K562 (cell line): ENCODE results near the gene CIAO2B. TPM values are rescaled to one million over a fixed set of nuclear protein-coding genes. Genes with fewer than 3 reads are reported as not detected.

Experiments used
- ATF7 ChIP-seq: fragments of 450-650 bp; IDR thresholded peaks from 2 replicates; pipeline ENCODE4 v1.7.1; 2014; ENCODE audit warnings: mild to moderate bottlenecking, moderate library complexity
- BHLHE40 ChIP-seq: IDR thresholded peaks from 2 replicates; pipeline ENCODE4 v1.6.1; 2011; ENCODE audit warnings: low read length, improper control_type of control experiment
- CREB1 ChIP-seq, 2 experiments: sonication (generic) in 1 of 2; formaldehyde crosslinking in 1 of 2; IDR thresholded peaks; 2 replicates each; pipeline versions ENCODE4 v1.6.1 to v1.8.0; 2012 to 2022; ENCODE audit warnings: inconsistent platforms in 1 of 2, mild to moderate bottlenecking in 1 of 2, missing genetic modification reagents in 1 of 2, moderate library complexity in 1 of 2
- IRF2 ChIP-seq: sonication (generic); formaldehyde crosslinking; IDR thresholded peaks from 2 replicates; pipeline ENCODE4 v1.8.1; 2022; ENCODE audit warnings: mild to moderate bottlenecking, missing genetic modification reagents
- JUND ChIP-seq, 2 experiments: IDR thresholded peaks; 2 replicates in 1 of 2; 3 replicates in 1 of 2; pipeline ENCODE4 v1.6.1; 2011; ENCODE audit warnings: borderline replicate concordance in 2 of 2, low read depth in 2 of 2, low read length in 2 of 2, improper control_type of control experiment in 1 of 2, missing biosample characterization in 1 of 2, missing genetic modification characterization in 1 of 2, missing genetic modification reagents in 1 of 2
- LARP7 ChIP-seq: fragments of 450-650 bp; IDR thresholded peaks from 2 replicates; pipeline ENCODE4 v1.6.1; 2016
- NCOA4 ChIP-seq: fragments of 450-650 bp; IDR thresholded peaks from 2 replicates; pipeline ENCODE4 v1.6.1; 2018; ENCODE audit warnings: mild to moderate bottlenecking; ENCODE audit not compliant: partially characterized antibody
- NUFIP1 ChIP-seq: fragments of 450-650 bp; IDR thresholded peaks from 2 replicates; pipeline ENCODE4 v1.6.1; 2018; ENCODE audit not compliant: partially characterized antibody
- RBM17 ChIP-seq: fragments of 200-400 bp; formaldehyde crosslinking; IDR thresholded peaks from 2 replicates; pipeline ENCODE4 v1.6.1; 2017; ENCODE audit warnings: low read depth, mild to moderate bottlenecking, low read length, borderline replicate concordance
- RHOXF2B ChIP-seq: fragments of 250-450 bp; sonication (Bioruptor Pico); conservative IDR thresholded peaks from 2 replicates; pipeline ENCODE4 v1.5.1; 2021
- SIX5 ChIP-seq, 2 experiments: IDR thresholded peaks; 2 replicates each; pipeline ENCODE4 v1.6.1; 2011; ENCODE audit warnings: low read length in 2 of 2, borderline replicate concordance in 1 of 2, low read depth in 1 of 2, mild to moderate bottlenecking in 1 of 2, moderate library complexity in 1 of 2; ENCODE audit not compliant: insufficient read depth in 1 of 2
- SLC30A9 ChIP-seq: fragments of 250-450 bp; sonication (Bioruptor Pico); IDR thresholded peaks from 2 replicates; pipeline ENCODE4 v1.8.0; 2022; ENCODE audit warnings: mild to moderate bottlenecking, moderate library complexity
- SMARCA4 ChIP-seq: fragments of 450-650 bp; IDR thresholded peaks from 2 replicates; pipeline ENCODE4 v1.6.1; 2016
- SMARCC2 ChIP-seq: fragments of 450-650 bp; IDR thresholded peaks from 2 replicates; pipeline ENCODE4 v1.6.1; 2017; ENCODE audit warnings: antibody characterized with exemption, moderate library complexity, mild to moderate bottlenecking, low read depth
- SREBF1 ChIP-seq: fragments of 150-350 bp; IDR thresholded peaks from 2 replicates; pipeline ENCODE4 v1.6.1; 2014; ENCODE audit warnings: antibody characterized with exemption, low read depth, low read length, borderline replicate concordance
- SRSF7 ChIP-seq: fragments of 200-400 bp; formaldehyde crosslinking; optimal IDR thresholded peaks from 2 replicates; pipeline ENCODE3; 2017; ENCODE audit warnings: mild to moderate bottlenecking, low read depth, low read length
- SUPT5H ChIP-seq: fragments of 450-650 bp; IDR thresholded peaks from 2 replicates; pipeline ENCODE4 v1.6.1; 2016
- TCF7L2 ChIP-seq: fragments of 150-350 bp; IDR thresholded peaks from 2 replicates; pipeline ENCODE4 v1.6.1; 2016; ENCODE audit warnings: low read depth, mild to moderate bottlenecking, low read length, moderate library complexity
- TGIF2 ChIP-seq: sonication (generic); formaldehyde crosslinking; IDR thresholded peaks from 2 replicates; pipeline ENCODE4 v1.8.1; 2022; ENCODE audit warnings: mild to moderate bottlenecking, missing genetic modification reagents, moderate library complexity
- polyA plus RNA-seq, 8 experiments: library from polyadenylated mRNA; depleted of rRNA in 4 of 8; stranded (reverse) in 5 of 8; unstranded in 3 of 8; fragments of >200 nt; fragmentation: Nextera tagmentation in 2 of 8; fragmentation: Illumina TruSeq in 1 of 8; extraction: Ambion mirVana in 2 of 8; extraction: Trizol in 1 of 8; gene quantifications; 2 replicates each; pipeline versions ENCODE4 v1.2.1 to v1.2.3, GENCODE V29; 2011 to 2014; ENCODE audit warnings: inconsistent platforms in 1 of 8, missing spikeins in 1 of 8
- total RNA-seq, 7 experiments: library from RNA; depleted of rRNA in 6 of 7; stranded (reverse); fragments of >200 nt in 6 of 7; fragmentation: Illumina TruSeq in 2 of 7; extraction: Trizol in 2 of 7; gene quantifications; 2 replicates each; pipeline versions ENCODE4 v1.2.1 to v1.2.3, GENCODE V29; 2011 to 2021; ENCODE audit warnings: low replicate concordance in 1 of 7
- TF ChIP-seq, protein P1 (sequence below): IDR thresholded peaks from 3 replicates; pipeline ENCODE4 v1.6.1; 2011; ENCODE audit warnings: borderline replicate concordance, mild to moderate bottlenecking; ENCODE audit not compliant: insufficient read length, insufficient read depth
- TF ChIP-seq, protein P2 (sequence below): fragments of 450-650 bp; IDR thresholded peaks from 2 replicates; pipeline ENCODE4 v1.6.1; 2016
- TF ChIP-seq, protein P3 (sequence below): sonication (generic); formaldehyde crosslinking; IDR thresholded peaks from 2 replicates; pipeline ENCODE4 v1.8.0; 2022; ENCODE audit warnings: missing genetic modification reagents, mild to moderate bottlenecking, moderate library complexity, borderline replicate concordance
- TF ChIP-seq, protein P4 (sequence below), 2 experiments: fragments of 450-650 bp in 1 of 2; sonication (generic) in 1 of 2; formaldehyde crosslinking in 1 of 2; IDR thresholded peaks in 1 of 2; conservative IDR thresholded peaks in 1 of 2; 2 replicates each; pipeline versions ENCODE4 v1.6.1 to v1.8.1; 2016 to 2023; ENCODE audit warnings: mild to moderate bottlenecking in 2 of 2, moderate library complexity in 2 of 2, inconsistent platforms in 1 of 2, missing genetic modification reagents in 1 of 2

The CIAO2B gene
- total and polyA plus RNA-seq, 9 of the 15 experiments (the other 6 are each of a cell fraction or from before 2014, with no cell fraction given) = 86.8 to 182 (median 113) TPM

DNA sequence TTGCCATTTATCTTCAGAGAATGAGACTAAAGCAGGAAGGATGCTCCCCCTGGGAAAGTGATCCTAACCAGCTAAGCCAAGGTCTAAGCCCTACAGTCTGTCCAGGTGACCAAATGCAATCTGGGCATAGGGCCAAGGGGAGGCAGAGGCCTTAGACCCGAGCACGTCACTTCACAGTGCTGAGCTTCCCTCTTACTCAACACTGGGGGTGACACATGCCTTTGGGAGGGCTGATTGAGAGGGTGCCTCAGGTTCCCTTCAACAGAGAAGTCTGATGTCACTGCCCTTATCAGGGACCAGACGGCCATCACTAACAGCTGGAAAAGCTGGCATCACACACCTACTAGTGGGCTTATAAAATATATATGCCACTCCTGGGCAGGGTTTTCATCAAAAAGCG lies 4.0 kb downstream of the CIAO2B start (continued):
- TF ChIP-seq IRF2 (CRISPR knock-in tag) (no peak), CREB1 (IDR thresholded peaks at IDR 0.05) (0 out of 2 replicates have a peak, but pooled peaks have one; percentile 27), CREB1 (CRISPR knock-in tag; IDR thresholded peaks at IDR 0.05) (no peak), JUND (IDR thresholded peaks at IDR 0.05; ENCODE audit: borderline replicate concordance, low read depth, low read length) (no peak; the same call in 1 of the 2 replicates), JUND (tag; IDR thresholded peaks at IDR 0.05; ENCODE audit: borderline replicate concordance, low read depth, low read length) (0 out of 3 replicates have a peak, but pooled peaks have one; percentile 36), SUPT5H (no peak), SLC30A9 (CRISPR knock-in tag) (no peak), BHLHE40 (peak; percentile 58), ATF7 (peak; percentile 54), LARP7 (no peak), TCF7L2 (no peak), SMARCA4 (peak; percentile 22; the same call in 1 of the 2 replicates), SREBF1 (no peak), RBM17 (no peak), TGIF2 (no peak), RHOXF2B (CRISPR knock-in tag) (no peak), SMARCC2 (no peak), NCOA4 (no peak), NUFIP1 (no peak), SRSF7 (no peak), SIX5 (IDR thresholded peaks at IDR 0.05; ENCODE audit: borderline replicate concordance in 1 of 2, insufficient read depth in 1 of 2, low read depth in 1 of 2, low read length in 2 of 2) (no peak)
- TF ChIP-seq, protein P1, sequence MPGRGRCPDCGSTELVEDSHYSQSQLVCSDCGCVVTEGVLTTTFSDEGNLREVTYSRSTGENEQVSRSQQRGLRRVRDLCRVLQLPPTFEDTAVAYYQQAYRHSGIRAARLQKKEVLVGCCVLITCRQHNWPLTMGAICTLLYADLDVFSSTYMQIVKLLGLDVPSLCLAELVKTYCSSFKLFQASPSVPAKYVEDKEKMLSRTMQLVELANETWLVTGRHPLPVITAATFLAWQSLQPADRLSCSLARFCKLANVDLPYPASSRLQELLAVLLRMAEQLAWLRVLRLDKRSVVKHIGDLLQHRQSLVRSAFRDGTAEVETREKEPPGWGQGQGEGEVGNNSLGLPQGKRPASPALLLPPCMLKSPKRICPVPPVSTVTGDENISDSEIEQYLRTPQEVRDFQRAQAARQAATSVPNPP = no peak
- TF ChIP-seq, protein P2, sequence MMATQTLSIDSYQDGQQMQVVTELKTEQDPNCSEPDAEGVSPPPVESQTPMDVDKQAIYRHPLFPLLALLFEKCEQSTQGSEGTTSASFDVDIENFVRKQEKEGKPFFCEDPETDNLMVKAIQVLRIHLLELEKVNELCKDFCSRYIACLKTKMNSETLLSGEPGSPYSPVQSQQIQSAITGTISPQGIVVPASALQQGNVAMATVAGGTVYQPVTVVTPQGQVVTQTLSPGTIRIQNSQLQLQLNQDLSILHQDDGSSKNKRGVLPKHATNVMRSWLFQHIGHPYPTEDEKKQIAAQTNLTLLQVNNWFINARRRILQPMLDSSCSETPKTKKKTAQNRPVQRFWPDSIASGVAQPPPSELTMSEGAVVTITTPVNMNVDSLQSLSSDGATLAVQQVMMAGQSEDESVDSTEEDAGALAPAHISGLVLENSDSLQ = peak; percentile 43
- TF ChIP-seq, protein P3, sequence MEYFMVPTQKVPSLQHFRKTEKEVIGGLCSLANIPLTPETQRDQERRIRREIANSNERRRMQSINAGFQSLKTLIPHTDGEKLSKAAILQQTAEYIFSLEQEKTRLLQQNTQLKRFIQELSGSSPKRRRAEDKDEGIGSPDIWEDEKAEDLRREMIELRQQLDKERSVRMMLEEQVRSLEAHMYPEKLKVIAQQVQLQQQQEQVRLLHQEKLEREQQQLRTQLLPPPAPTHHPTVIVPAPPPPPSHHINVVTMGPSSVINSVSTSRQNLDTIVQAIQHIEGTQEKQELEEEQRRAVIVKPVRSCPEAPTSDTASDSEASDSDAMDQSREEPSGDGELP (CRISPR knock-in tag) = peak; percentile 65
- TF ChIP-seq, protein P4, sequence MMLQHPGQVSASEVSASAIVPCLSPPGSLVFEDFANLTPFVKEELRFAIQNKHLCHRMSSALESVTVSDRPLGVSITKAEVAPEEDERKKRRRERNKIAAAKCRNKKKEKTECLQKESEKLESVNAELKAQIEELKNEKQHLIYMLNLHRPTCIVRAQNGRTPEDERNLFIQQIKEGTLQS (IDR thresholded peaks at IDR 0.05) = peak; percentile 84
- TF ChIP-seq, protein P4 (CRISPR knock-in tag; conservative IDR thresholded peaks at IDR 0.05) = no peak
